ENCODE data around the gene PHLDB2. TPM values are rescaled to one million over a fixed set of nuclear protein-coding genes. Genes with fewer than 3 reads are reported as not detected.

The PHLDB2 gene
- total RNA-seq, 1 donor from 2014 or later: 45.5 TPM

GRCh38 chr3:112004187-112004586 is 145.1 kb downstream of the PHLDB2 start:
- DNase-seq (ENCODE audit: low read depth) (peak; percentile 75), FAIRE-seq (no peak)
- no peak for TF ChIP-seq CTCF (IDR thresholded peaks at IDR 0.05; ENCODE audit: insufficient read depth, low read length, severe bottlenecking)
- H3K36me3 ChIP-seq (ENCODE audit: control insufficient read depth, insufficient read depth, low read length): no peaks in the 10 kb centered on the region
- no peaks in the 10 kb centered on the region for H3K27me3 ChIP-seq (ENCODE audit: control insufficient read depth, insufficient read depth, low read length)
- no peak overlapping the region for H3K4me3 ChIP-seq (ENCODE audit: low read depth, low read length)

GRCh38 chr3:112004669-112005068 is 145.6 kb downstream of the PHLDB2 start:
- no peak overlapping the region for H3K4me3 ChIP-seq (ENCODE audit: low read depth, low read length)
- no peak for TF ChIP-seq CTCF (IDR thresholded peaks at IDR 0.05; ENCODE audit: insufficient read depth, low read length, severe bottlenecking)
- no peak for FAIRE-seq
- H3K36me3 ChIP-seq (ENCODE audit: control insufficient read depth, insufficient read depth, low read length): no peaks in the 10 kb centered on the region
- H3K27me3 ChIP-seq (ENCODE audit: control insufficient read depth, insufficient read depth, low read length): no peaks in the 10 kb centered on the region
- DNase-seq (ENCODE audit: low read depth): no peak

- H3K36me3 ChIP-seq (ENCODE audit: control insufficient read depth, insufficient read depth, low read length): no peaks in the 10 kb centered on the region
- FAIRE-seq: no peak
- H3K27me3 ChIP-seq (ENCODE audit: control insufficient read depth, insufficient read depth, low read length): no peaks in the 10 kb centered on the region
- peak; percentile 80 for DNase-seq (ENCODE audit: low read depth)
- no peak for TF ChIP-seq CTCF (IDR thresholded peaks at IDR 0.05; ENCODE audit: insufficient read depth, low read length, severe bottlenecking)
- no peak overlapping the region for H3K4me3 ChIP-seq (ENCODE audit: low read depth, low read length)
These were observed 146.1 kb downstream of the PHLDB2 start for GRCh38 chr3:112005091-112005672.

GRCh38 chr3:112007633-112008032 is 148.6 kb downstream of the PHLDB2 start:
- DNase-seq (ENCODE audit: low read depth) (peak; percentile 45), FAIRE-seq (no peak)
- Histone ChIP-seq H3K36me3 (ENCODE audit: control insufficient read depth, insufficient read depth, low read length) (no peaks in the 10 kb centered on the region), H3K4me3 (ENCODE audit: low read depth, low read length) (no peak overlapping the region), H3K27me3 (ENCODE audit: control insufficient read depth, insufficient read depth, low read length) (no peaks in the 10 kb centered on the region)
- TF ChIP-seq CTCF (IDR thresholded peaks at IDR 0.05; ENCODE audit: insufficient read depth, low read length, severe bottlenecking): no peak

DNA sequence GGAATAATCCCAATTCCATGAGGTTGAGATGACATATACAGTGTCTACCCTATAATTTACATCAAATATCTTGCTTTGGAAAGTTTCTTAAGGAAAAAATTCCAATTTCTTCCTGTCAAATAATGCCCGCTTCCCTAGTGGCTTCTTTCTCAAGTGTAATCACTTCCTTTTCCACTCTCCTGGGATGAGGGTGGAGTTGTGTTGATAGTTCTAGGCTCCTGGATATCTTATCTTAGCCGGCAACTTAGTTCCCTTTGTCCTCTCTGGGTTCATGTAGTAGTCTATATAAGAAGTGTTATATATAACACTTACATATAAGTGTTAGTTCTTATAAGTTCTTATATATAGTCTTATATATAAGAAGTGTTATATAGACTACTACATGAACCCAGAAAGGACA is 150.6 kb downstream of the PHLDB2 start:
- no peak for DNase-seq (ENCODE audit: low read depth)
- H3K27me3 ChIP-seq (ENCODE audit: control insufficient read depth, insufficient read depth, low read length): no peaks in the 10 kb centered on the region
- H3K36me3 ChIP-seq (ENCODE audit: control insufficient read depth, insufficient read depth, low read length): no peaks in the 10 kb centered on the region
- no peak for FAIRE-seq
- TF ChIP-seq CTCF (IDR thresholded peaks at IDR 0.05; ENCODE audit: insufficient read depth, low read length, severe bottlenecking): no peak
- H3K4me3 ChIP-seq (ENCODE audit: low read depth, low read length): no peak overlapping the region

GRCh38 chr3:112010636-112011035 is 151.6 kb downstream of the PHLDB2 start:
- H3K36me3 ChIP-seq (ENCODE audit: control insufficient read depth, insufficient read depth, low read length): no peaks in the 10 kb centered on the region
- H3K27me3 ChIP-seq (ENCODE audit: control insufficient read depth, insufficient read depth, low read length): no peaks in the 10 kb centered on the region
- H3K4me3 ChIP-seq (ENCODE audit: low read depth, low read length): no peak overlapping the region
- no peak for TF ChIP-seq CTCF (IDR thresholded peaks at IDR 0.05; ENCODE audit: insufficient read depth, low read length, severe bottlenecking)
- FAIRE-seq (no peak), DNase-seq (ENCODE audit: low read depth) (no peak)
